Measurements from ENCODE around the gene KLF13.

The KLF13 gene

GRCh38 chr15:31400222-31400927, 73.7 kb downstream of the KLF13 start:
- no peak for DNase-seq (ENCODE audit: low read depth in 2 of 2)

- DNase-seq (ENCODE audit: low read depth in 2 of 2): no peak
These were observed 74.6 kb downstream of the KLF13 start for GRCh38 chr15:31401282-31401681.

- DNase-seq (ENCODE audit: low read depth in 2 of 2): no peak
These were observed 75.4 kb downstream of the KLF13 start for GRCh38 chr15:31402003-31402402.

- no peak for DNase-seq (ENCODE audit: low read depth in 2 of 2)
These were observed 75.9 kb downstream of the KLF13 start for GRCh38 chr15:31402511-31403056.

- no peak for DNase-seq (ENCODE audit: low read depth in 2 of 2)
These were observed 76.5 kb downstream of the KLF13 start for GRCh38 chr15:31403096-31403495.

- no peak for DNase-seq (ENCODE audit: low read depth in 2 of 2)
These were observed 77.0 kb downstream of the KLF13 start for GRCh38 chr15:31403606-31404005.

- DNase-seq (ENCODE audit: low read depth in 2 of 2): no peak
These were observed 77.7 kb downstream of the KLF13 start for GRCh38 chr15:31404345-31404744.

GRCh38 chr15:31405200-31405920, 78.7 kb downstream of the KLF13 start:
- no peak for DNase-seq (ENCODE audit: low read depth in 2 of 2)

GRCh38 chr15:31407376-31407775, 80.7 kb downstream of the KLF13 start:
- DNase-seq (ENCODE audit: low read depth in 2 of 2): no peak

- no peak for DNase-seq (ENCODE audit: low read depth in 2 of 2)
These were observed 81.2 kb downstream of the KLF13 start for GRCh38 chr15:31407851-31408250.

- DNase-seq (ENCODE audit: low read depth in 2 of 2): no peak
These were observed 82.1 kb downstream of the KLF13 start for GRCh38 chr15:31408724-31409123.

- DNase-seq (ENCODE audit: low read depth in 2 of 2): no peak
These were observed 82.5 kb downstream of the KLF13 start for GRCh38 chr15:31409171-31409570.

- no peak for DNase-seq (ENCODE audit: low read depth in 2 of 2)
These were observed 86.2 kb downstream of the KLF13 start for GRCh38 chr15:31412824-31413223.

GRCh38 chr15:31415201-31415600, 88.6 kb downstream of the KLF13 start:
- no peak for DNase-seq (ENCODE audit: low read depth in 2 of 2)

- DNase-seq (ENCODE audit: low read depth in 2 of 2): no peak
These were observed 93.2 kb downstream of the KLF13 start for GRCh38 chr15:31419820-31420219.

GRCh38 chr15:31427411-31427810, 100.8 kb downstream of the KLF13 start:
- no peak for DNase-seq (ENCODE audit: low read depth in 2 of 2)
